ENCODE results near the gene SBK2.
A peak's percentile ranks its signal among the peaks of the same experiment; 100 is the strongest.
"Not testable (repeated sequence)": the region's sequence is repeated elsewhere in the genome, so short reads cannot be mapped to it uniquely, and the experiment has no call there.

SBK2 gene, protein sequence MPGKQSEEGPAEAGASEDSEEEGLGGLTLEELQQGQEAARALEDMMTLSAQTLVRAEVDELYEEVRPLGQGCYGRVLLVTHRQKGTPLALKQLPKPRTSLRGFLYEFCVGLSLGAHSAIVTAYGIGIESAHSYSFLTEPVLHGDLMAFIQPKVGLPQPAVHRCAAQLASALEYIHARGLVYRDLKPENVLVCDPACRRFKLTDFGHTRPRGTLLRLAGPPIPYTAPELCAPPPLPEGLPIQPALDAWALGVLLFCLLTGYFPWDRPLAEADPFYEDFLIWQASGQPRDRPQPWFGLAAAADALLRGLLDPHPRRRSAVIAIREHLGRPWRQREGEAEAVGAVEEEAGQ

DNA sequence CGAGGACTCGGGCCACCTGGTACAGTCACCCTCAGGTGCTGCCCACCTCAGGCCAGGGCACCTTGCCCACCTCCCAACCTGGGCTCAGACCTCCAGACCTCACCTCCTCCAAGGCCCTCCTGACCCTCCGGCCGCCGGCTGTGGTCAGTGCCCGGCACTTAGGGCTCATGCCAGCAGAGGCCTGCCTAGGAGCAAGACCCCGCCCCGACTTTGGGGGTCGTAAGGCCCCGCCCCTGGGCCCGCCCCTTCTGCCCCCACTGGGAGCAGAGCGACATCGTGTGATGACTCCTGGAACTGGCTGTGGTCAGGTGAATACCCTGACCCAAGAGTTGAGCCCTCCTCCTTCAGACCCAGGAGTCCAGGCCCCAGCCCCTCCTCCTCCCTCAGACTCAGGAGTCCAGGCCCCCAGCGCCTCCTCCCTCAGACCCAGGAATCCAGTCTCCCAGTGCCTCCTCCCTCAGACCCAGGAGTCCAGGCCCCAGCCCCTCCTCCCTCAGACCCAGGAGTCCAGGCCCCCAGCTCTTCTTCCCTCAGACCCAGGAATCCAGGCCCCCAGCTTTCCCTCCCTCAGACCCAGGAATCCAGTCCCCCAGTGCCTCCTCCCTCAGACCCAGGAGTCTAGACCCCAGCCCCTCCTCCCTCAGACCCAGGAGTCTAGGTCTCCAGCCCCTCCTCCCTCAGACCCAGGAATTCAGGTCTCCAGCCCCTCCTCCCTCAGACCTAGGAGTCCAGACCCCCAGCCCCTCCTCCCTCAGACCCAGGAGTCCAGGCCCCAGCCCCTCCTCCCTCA lies at the start of gene SBK2:
Gene SBK2, minus strand, starts transcription at position 183 of the 790 bp plus-strand sequence. CDS start 839 bp downstream, outside the sequence.
- peak; percentile 75 for DNase-seq

DNA sequence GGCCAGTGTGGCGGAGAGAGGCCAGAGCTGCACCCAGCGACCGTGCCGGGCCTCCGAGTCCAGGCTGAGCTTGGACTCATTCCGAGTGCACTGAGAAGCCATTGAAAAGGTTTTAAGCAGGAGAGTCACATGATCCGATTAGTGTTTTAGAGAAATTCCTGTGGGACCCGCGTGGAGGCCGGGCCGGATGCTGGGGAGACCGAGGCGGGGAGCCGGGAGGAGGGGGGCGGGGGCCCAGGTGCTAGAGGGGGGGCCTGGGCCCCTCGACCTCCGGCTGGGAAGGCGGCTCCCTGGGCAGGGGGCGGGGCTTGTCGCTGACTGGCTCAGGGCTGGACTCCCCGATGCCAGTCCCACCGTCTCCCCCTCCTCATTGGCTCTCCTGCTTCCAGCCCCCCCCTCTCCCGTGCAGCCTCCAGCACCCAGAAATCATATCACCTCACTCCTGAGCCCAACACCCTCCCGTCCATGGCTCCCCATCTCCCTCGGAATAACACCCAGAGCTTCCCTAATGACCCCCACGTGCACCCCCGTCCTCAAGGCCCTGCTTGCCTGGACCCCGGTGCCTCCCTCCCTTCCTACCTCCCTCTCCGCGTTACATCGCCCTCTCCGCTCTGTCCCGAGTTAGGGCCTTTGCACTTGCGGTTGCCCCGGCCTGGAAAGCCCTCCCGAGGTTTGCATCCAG lies 48.9 kb upstream of the SBK2 start:
- peak; percentile 98 for DNase-seq

DNA sequence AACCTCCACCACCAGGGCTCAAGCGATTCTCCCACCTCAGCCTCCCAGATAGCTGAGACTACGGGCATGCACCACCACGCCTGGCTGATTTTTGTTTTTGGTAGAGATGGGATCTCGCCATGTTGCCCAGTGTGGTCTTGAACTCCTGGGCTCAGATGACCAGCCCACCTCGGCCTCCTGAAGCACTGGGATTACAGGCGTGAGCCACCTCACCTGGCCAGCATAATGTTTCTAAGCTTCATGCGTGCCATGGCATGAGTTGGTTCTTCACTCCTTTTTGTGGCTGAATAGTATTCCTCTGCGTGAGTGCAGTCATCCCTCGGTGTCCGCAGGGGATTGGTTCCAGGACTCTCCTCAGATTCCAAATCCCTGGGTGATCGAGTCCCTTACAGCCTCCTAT lies 47.9 kb upstream of the SBK2 start:
- DNase-seq, result no peak

DNA sequence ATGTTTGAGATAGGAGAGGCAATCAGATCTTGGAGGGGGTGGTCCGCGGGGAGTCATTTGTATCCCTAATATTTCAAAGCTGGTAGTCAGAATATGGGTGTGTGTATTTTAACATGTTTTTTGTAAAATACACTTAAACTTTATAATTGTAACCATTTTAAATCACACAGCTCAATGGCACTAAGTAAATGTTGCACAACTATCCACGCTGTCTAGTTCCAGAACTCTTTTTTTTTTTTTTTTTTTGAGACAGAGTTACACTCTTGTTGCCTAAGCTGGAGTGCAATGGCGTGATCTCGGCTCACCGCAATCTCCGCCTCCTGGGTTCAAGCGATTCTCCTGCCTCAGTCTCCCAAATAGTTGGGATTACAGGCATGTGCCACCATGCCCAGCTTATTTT lies 47.0 kb upstream of the SBK2 start:
- not testable (repeated sequence) for DNase-seq

DNA sequence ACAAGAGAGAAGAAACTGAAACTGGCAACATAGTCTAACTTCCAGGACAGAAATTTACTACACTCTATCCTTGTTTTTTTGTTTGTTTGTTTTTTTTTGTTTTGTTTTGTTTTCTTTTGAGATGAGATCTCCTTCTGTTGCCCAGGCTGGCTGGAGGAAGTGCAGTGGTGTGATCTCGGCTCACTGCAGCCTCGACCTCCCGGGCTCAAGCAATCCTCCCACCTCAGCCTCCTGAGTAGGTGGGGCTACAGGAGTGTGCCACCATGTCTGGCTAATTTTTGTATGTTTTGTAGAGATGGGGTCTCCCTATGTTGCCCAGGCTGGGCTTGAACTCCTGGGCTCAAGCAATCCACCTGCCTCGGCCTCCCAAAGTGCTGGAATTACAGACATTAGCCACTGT lies 45.4 kb upstream of the SBK2 start:
- not testable (repeated sequence) for DNase-seq

DNA sequence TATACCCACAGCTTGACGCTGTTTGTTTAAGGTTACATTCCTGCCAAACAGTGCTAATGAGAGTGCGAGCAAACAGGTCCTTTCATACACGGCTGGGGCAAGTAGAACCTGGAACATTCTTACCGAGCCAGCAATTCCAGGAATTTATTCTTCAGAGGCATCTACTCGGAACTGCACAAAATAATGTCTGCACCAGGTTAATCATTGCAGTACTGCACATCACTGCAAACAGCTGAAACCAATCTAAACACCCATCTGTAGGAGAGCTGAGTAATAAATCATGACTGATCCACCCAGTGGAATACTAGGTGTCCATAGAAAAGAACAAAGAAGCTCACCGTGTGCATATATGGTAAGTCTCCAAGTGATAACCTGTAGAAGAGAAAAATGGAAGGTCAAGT lies 44.9 kb upstream of the SBK2 start:
- no peak for DNase-seq

DNA sequence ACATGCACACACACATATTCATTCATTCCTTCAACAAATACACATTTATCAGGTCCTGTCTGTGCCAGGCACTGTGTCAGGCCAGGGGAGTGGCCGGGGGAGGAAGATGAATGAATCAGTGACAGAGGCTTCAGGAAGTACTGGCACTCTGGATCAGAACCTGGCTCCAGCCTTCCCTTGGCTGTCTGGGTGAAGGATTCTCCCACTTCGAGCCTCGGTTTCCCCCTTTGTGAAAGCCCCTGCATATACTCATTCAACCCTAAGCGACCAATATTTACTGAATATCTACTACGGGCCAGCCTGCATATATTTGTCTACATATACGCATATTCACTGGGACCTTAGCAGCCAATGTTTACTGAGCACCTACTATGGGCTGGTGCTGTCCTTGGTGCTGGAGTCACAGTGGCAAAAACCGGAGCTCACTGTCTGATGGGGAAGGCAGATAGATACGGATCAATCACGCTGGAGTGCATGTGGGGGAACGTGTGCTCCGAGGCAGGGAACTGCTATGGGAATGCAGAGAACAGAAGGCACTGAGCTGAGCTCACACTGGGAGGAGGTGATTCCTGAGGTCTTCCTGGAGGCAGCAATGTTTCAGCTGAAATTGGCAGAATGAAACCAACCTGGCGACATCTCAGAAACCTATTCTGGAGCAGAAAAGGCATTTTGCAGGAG lies 44.4 kb upstream of the SBK2 start:
- no peak for DNase-seq

DNA sequence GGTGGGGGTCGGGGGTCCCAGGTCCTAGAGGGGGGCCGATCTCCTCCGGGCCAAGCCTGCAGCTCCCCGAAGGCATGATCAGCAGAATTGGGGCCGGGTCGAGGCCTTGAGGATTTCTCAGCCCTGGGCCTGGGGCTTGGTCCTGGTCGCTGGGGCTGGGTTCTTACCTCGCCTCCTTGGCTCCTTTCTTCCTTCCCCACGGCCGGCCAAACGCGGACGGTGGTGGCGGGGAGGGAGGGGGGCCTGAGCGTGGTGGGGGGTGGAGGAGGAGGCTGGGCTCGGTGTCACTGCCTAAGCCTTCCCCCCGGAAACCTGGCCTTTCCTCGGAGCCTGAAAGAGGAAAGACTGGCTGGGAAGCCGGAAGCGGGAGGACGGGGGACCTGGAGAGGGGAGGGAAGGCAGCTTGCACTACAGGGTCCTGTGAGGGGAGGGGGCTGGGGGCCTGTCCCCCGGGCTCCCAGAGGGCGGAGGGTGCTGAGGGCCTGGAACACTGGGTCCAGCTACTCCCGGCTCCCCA lies 43.8 kb upstream of the SBK2 start, which contains the start of gene ZNF579:
Gene ZNF579, minus strand, starts transcription at position 221 of the 517 bp plus-strand sequence. CDS start 1,209 bp downstream, outside the sequence.
- DNase-seq, result peak; percentile 95

DNA sequence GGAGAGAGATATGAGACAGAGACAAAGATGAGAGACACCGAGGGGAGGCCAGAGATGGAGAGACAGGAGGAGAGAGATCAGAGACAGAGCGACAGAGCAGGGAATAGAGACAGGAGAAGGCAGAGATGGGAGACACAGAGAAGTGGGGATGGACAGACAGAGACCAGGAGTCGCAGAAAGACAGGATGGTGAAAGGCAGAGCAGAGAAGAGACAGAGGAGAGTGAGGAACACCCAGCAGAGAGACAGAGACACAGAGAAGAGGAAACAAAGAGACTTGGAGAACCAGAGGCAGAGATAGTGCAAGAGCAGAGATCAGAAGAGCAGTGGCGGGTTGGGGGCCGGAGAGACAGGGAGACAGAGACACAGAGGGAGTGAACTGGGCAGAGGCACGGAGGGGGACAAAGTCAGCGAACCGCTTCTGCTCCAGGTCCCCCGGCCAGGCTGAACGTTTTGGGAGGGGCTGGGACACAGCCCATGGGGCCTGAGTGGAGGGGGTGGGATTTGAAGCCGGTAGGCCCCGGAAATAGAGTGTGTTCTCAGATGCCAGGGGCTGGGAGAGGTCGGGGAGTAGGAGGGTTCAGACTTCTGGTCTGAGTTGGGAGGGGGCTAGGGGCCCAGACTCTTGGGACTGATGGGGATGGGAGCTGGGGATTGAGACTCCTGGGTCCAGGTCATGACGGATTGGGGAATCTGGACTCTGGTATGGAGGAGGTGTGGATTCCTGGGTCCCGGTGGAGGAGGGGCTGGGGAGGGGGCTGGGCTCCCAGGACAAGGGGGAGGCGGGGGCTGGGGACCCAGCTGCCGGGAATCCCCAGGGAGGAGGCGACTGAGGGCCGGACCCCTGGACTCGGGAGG lies 43.1 kb upstream of the SBK2 start:
- peak; percentile 59 for DNase-seq

DNA sequence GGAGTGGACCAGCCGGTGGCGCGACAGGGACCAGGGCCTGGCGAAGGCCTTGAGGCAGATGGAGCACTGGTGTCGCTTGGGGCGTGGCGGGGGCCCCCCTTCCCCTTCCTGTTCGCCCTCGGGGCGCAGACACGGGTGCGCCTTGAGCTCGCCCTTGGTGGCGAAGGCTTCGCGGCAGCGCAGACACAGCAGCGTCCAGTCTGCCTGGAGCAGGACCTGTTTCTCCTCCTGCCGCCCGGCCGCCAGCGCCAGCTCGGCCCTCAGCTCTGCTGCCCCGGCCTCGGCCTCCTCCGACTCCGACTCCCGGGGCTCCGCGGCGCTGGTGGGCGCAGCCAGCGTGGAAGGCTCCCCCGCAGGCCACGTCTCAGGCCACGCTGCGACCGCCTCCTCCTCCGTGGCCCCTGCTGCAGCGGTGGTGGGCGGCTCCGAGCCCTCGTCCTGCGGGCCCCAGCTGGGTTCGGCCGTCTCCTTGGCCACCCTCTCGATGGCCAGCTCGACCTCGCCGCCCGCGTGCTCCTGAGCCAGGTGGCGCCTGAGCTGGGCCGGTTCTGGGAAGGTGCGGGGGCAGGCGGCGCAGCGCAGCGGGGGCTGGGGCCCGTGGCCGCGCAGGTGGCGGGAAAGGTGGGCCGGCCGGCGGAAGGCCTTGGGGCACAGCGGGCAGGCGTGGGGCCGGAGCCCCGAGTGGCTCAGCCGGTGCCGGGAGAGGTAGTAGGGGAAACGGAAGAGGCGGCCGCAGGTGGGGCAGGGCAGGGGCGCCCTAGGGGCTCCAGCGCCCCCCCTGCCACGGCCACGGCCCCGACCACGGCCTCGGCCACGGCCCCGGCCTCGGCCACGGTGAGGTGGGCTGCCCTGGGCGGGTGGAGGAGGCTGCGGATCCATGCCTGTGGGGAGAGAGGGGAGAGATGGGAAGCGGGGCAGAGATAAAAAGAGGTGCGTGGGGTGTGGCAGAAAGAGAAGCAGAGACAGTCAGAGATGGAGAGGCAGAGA lies 42.1 kb upstream of the SBK2 start:
- no peak for DNase-seq

DNA sequence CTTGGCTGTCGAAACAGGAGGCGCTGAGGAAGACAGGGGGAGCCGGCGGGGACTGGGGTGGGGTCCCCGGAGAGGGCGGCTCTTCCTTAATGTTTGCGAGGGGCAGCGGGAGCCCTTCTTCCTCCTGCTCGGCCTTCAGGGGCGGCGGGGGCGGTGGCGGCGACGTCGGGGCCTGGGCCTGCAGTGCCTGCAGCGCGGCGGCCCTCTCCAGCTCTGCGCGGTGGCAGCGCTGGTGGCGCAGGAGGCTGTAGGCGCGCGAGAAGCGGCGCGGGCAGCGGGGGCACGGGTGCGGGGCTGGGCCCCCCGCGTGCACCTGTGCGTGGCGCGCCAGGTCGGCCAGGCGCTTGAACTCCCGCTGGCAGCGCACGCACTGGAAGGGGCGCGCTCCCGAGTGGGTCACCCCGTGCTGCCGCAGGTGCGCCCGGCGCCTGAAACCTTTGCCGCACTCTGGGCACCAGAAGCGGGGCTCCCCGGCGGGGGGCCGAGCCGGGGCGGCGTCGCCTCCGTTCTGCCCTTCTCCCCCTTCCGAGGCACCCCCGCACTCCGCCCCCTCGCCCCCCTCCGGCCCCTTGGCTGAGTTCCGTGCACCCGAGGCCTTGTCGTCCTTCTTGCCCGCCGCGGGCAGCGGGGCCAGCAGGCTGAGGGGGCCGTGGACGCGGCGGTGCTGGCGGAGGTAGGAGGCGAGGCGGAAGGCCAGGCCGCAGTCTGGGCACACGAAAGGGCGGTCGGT lies 41.3 kb upstream of the SBK2 start:
- no peak for DNase-seq

DNA sequence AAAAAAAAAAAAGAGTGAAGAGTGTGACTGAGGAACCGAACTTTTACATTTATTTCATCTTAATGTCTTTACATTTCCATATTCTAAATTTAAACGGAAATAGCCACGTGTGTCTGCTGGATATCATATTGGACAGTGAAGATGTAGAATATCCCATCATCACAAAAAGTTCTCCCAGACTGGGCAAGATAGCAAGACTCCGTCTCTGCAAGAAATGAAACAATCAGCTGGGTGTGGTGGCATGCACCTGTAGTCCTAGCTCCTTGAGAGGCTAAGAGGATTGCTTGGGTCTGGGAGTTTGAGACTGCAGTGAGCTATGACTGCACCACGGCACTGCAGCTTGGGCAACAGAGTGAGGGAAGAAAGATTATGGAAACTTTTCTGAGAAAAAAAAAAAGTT lies 39.8 kb upstream of the SBK2 start:
- DNase-seq, result no peak

DNA sequence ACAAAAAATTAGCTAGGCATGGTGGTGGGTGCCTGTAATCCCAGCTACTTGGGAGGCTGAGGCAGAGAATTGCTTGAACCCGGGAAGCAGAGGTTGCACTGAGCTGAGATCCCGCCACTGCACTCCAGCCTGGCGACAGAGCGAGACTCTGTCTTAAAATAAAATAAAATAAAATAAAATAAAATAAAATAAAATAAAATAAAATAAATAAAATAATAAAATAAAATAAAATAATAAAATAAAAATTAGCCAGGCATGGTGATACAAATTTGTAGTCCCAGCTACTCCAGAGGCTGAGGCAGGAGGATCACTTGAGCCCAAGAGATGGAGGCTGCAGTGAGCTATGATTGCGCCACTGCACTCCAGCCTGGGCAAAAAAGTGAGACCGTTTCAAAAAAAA lies 37.0 kb upstream of the SBK2 start:
- not testable (repeated sequence) for DNase-seq

DNA sequence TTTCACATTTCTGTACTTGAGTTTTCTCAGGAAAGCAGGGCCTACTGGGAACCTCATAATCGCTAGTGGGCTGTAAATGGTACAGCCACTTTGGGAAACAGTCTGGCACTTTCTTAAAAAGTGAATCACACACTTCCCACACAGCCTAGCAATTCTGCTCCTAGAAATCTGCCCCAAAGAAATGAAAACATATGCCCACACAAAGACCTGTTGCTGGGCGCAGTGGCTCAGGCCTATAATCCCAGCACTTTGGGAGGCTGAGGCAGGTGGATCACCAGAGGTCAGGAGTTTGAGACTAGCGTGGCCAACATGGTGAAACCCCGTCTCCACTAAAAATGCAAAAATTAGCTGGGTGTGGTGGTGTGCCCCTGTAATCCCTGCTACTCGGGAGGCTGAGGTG lies 32.5 kb upstream of the SBK2 start:
- not testable (repeated sequence) for DNase-seq

DNA sequence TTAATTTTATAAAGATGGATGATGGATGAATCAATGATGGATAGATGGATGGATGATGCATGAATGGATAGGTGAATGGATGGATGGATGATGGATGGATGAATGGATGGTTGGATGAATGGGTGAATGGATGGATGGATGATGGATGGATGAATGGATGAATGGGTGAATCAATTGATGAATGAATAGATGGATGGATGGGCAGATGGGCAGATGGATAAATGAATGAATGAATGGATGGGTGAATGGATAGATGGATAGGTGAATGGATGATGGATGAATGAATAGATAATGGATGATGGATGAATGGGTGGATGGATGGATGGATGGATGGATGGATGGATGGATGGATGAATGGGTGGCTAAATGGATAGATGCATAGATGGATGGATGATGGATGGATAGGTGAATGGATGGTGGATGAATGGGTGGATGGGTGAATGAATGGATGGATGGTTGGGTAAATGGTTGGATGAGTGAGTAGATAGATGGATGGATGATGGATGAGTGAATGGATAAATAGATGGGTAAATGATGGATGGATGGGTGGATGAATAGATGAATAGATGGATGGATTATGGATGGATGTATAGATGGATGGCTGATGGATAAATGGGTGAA lies 30.9 kb upstream of the SBK2 start:
- no peak for DNase-seq

DNA sequence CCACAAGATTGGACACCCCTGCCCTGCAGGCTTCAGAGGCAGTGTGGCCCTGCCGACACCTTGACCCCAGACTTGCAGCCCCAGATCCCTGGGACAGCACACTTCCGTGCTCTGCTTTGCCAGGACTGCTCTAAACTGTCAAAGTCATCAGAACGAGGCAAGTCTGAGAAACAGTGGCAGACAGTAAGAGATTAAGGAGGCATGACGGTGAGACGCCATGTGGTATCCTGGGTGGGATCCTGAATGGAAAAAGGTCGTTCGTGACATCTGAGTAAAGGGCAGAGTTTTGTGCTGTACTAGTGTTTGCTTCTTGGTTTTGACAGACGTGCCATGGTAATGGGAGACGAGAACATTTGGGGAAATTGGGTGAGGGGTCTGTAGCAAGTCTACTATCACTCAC lies 29.9 kb upstream of the SBK2 start:
- no peak for DNase-seq

DNA sequence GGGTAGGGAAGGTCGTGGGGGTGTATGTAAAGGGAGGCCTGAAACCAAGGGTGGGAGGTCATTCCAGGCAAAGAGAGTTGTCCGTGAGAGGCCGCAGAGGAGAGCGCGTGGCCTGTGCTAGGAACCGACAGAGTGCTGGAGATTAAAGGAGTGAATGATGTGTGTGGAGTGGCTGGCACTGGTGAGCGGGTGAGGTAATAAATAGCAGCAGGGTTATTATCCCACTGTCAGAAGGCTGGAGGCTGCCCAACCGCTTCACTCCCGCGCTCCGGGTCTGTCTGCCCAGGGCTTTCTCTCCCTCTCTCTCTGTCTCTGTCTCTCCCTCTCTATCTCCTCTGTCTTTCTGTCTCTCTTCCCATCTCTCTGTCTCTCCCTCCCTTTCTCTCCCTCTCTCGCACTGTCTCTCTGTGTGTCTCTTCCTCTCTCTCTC lies 26.3 kb upstream of the SBK2 start:
- DNase-seq, result peak; percentile 63

DNA sequence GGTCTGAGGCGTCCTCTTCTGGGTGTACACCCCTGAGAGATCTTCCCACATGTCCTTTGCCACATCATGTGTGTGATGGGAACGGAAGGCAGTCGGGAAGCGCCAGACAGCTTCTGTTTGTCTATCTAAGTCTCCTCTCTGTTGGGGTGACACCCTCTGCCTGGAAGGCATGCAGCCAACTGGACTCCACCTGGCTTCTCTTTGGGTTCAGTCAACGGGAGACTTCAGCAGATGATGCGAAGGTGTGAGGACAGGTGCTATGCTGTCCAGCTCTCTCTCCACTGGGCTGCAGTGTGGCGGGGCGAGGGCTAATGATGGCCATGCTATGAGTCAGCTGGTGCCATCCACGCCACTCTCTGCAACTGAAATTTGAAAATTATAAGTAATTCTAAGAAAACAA lies 22.8 kb upstream of the SBK2 start:
- DNase-seq, result no peak

DNA sequence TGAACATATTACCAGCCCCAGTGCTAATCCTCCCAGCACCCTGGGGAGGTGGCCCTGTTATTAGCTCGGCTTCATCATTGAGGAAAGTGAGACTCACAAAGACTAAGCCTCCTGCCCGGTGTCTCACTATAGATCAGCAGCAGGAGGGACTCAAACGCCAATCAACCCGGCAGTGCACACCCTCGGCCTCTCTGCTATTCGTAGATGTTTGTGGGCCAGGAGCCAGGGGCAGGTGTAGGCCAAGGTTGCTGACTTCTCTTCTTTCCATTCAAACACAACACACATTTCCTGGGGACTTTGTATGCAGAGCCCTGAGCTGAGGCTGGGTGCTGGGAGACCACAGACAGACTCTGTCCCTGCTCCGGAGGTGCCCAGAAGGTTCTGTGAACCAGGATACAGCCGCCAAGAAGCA lies 17.8 kb upstream of the SBK2 start:
- peak; percentile 71 for DNase-seq

Measured in NCI-H82 (cell line).